ENCODE data around the gene ADIRF.

GRCh38 chr10:86957471-86958115 lies 10.7 kb upstream of the ADIRF start, which contains the start of gene MMRN2:
- TF ChIP-seq, protein P1, sequence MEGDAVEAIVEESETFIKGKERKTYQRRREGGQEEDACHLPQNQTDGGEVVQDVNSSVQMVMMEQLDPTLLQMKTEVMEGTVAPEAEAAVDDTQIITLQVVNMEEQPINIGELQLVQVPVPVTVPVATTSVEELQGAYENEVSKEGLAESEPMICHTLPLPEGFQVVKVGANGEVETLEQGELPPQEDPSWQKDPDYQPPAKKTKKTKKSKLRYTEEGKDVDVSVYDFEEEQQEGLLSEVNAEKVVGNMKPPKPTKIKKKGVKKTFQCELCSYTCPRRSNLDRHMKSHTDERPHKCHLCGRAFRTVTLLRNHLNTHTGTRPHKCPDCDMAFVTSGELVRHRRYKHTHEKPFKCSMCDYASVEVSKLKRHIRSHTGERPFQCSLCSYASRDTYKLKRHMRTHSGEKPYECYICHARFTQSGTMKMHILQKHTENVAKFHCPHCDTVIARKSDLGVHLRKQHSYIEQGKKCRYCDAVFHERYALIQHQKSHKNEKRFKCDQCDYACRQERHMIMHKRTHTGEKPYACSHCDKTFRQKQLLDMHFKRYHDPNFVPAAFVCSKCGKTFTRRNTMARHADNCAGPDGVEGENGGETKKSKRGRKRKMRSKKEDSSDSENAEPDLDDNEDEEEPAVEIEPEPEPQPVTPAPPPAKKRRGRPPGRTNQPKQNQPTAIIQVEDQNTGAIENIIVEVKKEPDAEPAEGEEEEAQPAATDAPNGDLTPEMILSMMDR (conservative IDR thresholded peaks at IDR 0.05; ENCODE audit: low read depth, low read length) = no peak
- TF ChIP-seq EZH2 (IDR thresholded peaks at IDR 0.05; ENCODE audit: borderline replicate concordance, low read depth, low read length, poor library complexity, severe bottlenecking) = no peak

Data from A673 (cell line).